GM12874 (cell line): ENCODE measurements around the gene KLHL18.

Source experiments
- CTCF ChIP-seq: IDR thresholded peaks from 2 replicates; pipeline ENCODE4 v1.5.1; 2011; ENCODE audit warnings: low read depth, mild to moderate bottlenecking, control low read depth, low read length, moderate library complexity; ENCODE audit not compliant: insufficient read depth

Gene KLHL18

GRCh38 chr3:47392933-47393332 is 110.2 kb downstream of the KLHL18 start:
- TF ChIP-seq CTCF, result no peak

- TF ChIP-seq CTCF, result no peak
These were observed 111.6 kb downstream of the KLHL18 start for GRCh38 chr3:47394140-47394870.

- no peak for TF ChIP-seq CTCF
These were observed 112.1 kb downstream of the KLHL18 start for GRCh38 chr3:47394881-47395280.
